Activated CD8-positive, alpha-beta memory T cell treated with anti-CD3 and anti-CD28 coated beads for 24 hours (primary cell): Measurements from ENCODE around the gene SLC25A13.
"Not testable (repeated sequence)": the region's sequence is repeated elsewhere in the genome, so short reads cannot be mapped to it uniquely, and the experiment has no call there.

Experiments used
- DNase-seq: peaks from one replicate; pipeline ENCODE4 v3.0.0-alpha.2; 2020

The SLC25A13 gene

GRCh38 chr7:96200740-96201139 is 121.2 kb downstream of the SLC25A13 start:
- DNase-seq = no peak

- DNase-seq = no peak
These were observed 122.5 kb downstream of the SLC25A13 start for GRCh38 chr7:96199421-96199820.

- DNase-seq = no peak
These were observed 123.8 kb downstream of the SLC25A13 start for GRCh38 chr7:96198047-96198636.

- DNase-seq = no peak
These were observed 125.2 kb downstream of the SLC25A13 start for GRCh38 chr7:96196676-96197075.

DNA sequence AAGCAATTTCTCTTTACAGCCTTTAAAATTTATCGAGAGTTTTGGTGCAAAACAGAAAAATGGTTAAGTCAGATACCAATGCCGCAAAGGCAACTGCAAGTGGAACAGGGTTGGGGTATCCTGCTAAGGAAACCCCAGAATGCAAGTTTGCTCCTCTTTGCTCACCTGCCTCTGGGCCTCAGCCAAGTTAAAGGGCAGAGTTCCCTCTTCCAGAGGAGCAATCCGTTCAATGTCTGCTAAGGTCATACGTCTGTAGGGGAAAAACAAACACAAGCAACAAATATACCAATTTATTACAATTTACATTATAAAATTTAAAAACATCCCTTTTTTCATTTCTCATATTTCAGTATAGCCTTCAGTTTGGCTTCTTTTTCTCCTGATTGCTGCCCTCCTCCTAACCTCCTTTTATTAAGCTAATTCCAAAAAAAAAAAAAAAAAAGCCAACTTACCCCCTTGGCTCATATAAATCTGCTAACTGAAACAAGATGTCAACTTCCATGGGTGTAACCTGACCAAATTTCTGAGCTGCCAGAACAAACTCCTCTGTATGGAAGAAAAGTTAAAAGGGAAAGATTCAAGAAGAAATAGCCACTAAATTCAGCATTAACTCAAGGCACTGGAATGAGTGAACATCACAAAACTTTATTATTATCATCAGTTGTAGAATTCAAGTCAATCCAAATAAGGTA is 132.6 kb downstream of the SLC25A13 start:
- no peak for DNase-seq

GRCh38 chr7:96188591-96188991 is 133.3 kb downstream of the SLC25A13 start:
- DNase-seq = no peak

DNA sequence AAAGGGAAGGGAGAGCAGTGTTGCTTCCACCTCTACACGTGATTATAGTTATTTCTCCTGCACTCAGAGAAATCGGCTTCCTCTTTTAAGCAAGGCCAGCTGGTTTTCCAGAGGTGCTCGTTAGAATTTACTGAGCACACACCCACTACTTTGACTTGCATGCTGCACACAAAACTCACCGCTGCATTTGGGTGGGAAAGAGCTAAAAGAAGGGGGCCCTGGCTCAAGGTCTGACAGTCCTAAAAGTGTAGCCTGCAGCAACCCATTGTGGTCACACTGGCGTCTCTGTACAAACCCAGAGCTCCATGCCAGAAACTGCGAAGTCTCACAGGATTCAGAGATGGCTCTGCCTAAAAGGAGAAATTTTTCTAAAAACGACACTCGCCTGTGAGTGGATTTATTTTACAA is 133.7 kb downstream of the SLC25A13 start:
- DNase-seq = no peak

DNA sequence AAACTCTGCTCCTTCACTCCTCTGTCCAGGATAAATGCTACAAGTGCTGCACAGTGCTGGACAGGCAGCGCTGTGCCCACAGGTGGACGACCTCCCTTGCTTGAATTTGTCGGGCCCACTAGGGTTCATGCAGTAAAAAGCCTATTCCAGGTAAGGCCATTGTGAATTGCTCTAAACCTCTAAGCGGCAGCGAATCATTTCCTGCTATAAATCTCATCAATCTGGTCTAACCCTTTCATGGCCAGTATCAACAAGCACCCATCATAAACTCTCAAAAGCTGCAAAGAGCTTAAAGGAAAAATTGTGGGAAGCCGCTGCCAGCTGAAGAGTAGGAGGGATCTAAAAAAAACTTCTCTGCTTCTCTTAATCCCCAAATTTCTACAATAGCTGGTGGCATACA is 134.2 kb downstream of the SLC25A13 start:
- no peak for DNase-seq

- no peak for DNase-seq
These were observed 137.1 kb downstream of the SLC25A13 start for GRCh38 chr7:96184783-96185182.

DNA sequence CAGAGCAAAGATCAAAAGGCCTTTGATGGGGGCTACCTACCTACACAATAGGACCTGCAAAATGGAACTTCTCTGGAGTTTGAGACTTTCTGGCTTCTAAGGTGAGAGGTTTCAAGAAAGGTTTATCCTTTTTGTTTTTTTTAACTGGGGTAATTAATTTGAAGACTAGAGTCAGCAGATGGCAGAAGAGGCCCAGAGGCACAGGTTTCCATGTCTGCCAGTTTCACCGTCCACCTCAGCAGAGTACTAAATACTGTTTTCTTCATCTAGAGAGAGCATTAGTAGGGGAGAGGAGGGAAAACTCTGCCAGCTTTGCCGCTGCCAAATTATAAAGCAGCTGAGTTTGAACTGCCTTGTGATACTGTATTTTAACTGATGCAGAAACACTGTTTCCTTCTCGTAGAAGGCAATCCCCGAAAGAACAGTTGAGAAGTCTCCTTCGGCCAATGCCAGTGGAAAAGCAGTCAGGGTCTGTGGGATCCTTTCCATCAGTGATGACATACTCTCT is 138.7 kb downstream of the SLC25A13 start:
- no peak for DNase-seq

- DNase-seq = no peak
These were observed 139.3 kb downstream of the SLC25A13 start for GRCh38 chr7:96182424-96183158.

DNA sequence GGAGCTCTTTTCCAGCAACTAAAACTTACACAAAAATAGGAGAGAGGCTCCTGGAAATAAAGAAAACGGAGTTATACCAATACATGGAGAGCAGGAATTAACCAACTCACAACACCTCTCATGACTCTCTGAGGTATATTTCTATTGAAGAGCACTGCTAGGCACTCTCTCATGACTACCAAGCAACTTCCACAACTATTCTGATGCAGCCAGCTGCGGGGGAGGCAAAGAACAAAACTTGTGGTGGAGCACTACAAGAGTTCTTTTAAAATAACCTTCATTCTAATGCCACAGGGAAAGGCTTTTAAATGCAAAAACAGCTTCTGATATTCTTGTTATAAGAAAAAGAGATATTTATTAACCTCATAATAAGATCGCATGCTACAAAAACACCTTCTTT is 140.7 kb downstream of the SLC25A13 start:
- no peak for DNase-seq

GRCh38 chr7:96179837-96180236 is 142.1 kb downstream of the SLC25A13 start:
- DNase-seq = no peak

DNA sequence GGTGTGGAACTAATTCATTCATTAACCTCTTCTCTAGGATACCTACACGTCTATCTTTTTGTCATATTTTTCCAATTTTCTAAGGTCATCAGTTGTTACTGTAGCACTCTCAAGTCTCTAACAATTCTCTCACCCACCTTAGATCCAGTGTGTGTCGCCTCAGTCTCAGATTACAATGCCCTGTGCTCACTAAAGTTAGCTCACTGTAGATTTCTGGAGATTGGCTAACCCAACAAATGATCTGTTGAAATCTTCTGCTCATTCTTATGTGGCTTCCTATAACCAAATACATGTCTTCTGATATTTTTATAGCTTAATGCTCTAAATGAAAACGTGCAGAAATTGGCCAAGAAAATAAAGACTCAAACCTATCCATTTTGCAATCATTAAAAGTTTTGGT is 142.6 kb downstream of the SLC25A13 start:
- DNase-seq = no peak

- DNase-seq = no peak
These were observed 143.3 kb downstream of the SLC25A13 start for GRCh38 chr7:96178581-96178980.

GRCh38 chr7:96177353-96177752 is 144.5 kb downstream of the SLC25A13 start:
- no peak for DNase-seq

- no peak for DNase-seq
These were observed 147.1 kb downstream of the SLC25A13 start for GRCh38 chr7:96174812-96175211.

DNA sequence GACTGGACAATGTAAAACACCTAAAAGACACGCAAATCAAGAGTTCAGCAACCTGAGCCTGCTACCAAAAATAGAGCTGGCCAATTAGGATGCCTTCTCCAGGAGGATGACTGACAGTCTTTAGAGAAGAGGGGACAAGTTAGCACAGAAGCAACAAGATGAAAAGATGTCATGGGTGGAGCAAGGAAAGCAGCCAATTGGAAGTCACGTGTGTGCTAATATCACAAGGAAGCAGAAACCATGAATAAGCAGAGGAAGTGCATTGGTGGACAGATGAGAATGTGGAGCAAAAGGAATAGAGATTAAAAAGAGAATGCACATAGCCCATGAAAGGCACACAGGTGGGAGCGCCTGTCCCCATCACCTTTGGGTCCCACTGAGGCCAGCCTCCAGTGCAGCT is 148.1 kb downstream of the SLC25A13 start:
- no peak for DNase-seq

DNA sequence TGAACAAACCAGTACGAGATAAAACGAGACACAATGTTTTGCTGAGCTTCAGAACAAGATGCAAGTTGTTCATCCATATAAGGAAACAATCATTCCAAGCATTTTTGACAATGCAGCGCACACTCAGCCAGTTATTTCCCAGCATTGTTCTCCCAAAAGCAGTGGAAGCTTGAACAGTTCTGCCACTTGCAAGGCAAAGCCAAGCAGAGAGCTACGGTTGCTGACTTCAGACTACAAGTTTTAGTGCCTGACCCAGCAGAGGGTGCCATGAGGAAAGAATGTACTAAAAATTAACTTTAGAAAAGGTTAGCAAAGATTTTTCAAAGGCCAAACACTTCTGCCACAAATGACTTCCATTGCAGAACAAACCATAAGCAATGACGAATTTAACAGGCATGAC is 152.5 kb downstream of the SLC25A13 start:
- no peak for DNase-seq

DNA sequence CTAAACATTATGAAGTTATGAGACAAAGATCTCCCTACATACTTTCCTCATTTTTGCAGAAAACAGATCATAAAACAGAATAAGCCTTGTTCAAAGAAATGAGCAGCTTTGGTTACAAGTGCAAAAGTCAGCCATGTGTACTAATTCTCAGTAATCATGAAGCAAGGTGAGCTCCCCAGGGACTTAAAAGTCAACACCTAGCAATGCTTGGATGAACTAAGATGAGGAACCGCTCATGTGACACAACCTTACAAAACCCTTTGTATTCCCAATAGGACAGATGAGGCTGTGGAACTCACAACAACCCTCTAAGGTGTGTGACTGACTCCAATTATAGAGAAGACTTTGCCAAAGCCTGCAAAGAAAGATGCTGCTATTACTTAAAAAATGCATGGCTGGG is 154.5 kb downstream of the SLC25A13 start:
- no peak for DNase-seq

DNA sequence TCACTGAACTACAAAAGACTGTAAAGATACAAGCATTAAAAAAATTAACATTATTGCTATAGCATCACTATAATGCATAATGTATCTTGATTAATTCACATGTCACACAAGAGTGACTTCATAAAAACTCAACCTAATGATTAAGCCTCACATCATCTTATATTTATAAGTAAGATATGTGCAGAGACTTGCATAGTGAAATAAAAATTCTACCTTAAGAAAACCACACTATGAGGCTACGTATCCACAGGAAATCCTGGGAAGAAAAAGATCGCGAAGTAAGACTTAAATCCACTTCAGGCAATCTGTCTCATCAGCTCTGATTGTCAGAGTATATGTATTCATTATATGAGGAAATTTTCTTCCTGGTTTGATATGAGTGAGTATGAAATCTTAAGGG is 160.0 kb downstream of the SLC25A13 start:
- no peak for DNase-seq

GRCh38 chr7:96157856-96158255 is 164.0 kb downstream of the SLC25A13 start:
- DNase-seq = no peak

DNA sequence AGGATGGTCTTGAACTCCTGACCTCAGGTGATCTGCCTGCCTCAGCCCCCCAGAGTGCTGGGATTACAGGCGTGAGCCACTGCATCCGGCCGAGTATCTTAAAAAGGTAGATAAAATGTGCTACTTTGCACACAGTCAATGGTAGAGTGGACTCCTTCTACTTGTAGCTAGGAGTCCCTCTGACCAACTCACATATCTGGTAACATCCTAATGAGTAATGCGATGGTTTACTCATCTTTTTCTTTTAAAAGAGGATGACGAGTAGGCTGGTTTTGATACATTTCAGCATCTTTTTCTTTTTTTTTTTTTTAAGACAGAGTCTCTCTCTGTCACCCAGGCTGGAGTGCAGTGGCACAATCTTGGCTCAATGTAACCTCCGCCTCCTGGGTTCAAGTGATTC is 167.4 kb downstream of the SLC25A13 start:
- not testable (repeated sequence) for DNase-seq

GRCh38 chr7:96152706-96153105 is 169.2 kb downstream of the SLC25A13 start:
- DNase-seq = no peak
